GM12878 (cell line): Measurements from ENCODE around the gene DENND10. TPM values are rescaled to one million over a fixed set of nuclear protein-coding genes. Genes with fewer than 3 reads are reported as not detected.

ENCODE experiments used
- ATAC-seq: fragments of 200-7000 bp; cut with Tn5 transposase; 3 replicates; pipeline ENCODE4 v1.9.1; 2020; ENCODE audit warnings: mild to moderate bottlenecking, moderate library complexity
- BruUV-seq: library from RNA; stranded (reverse); fragments of 400-500 nt; replicated peaks from 2 replicates; lab custom pipeline; 2021; lab: Mats Ljungman, UMichigan
- CTCF ChIA-PET: fragments of 300-600 bp; sonication (Branson Sonifier 250); formaldehyde crosslinking; extraction: SDS; loops from one replicate; lab custom pipeline; 2021; ENCODE audit warnings: inconsistent platforms; lab: Yijun Ruan, JAX
- POLR2A ChIA-PET: fragments of 350-600 bp; formaldehyde crosslinking; extraction: SDS; loops from one replicate; lab custom pipeline; 2021; ENCODE audit warnings: inconsistent platforms; lab: Charles Lee
- RAD21 ChIA-PET: fragments of 300-600 bp; sonication (Branson Sonifier 250); formaldehyde crosslinking; loops from one replicate; lab custom pipeline; 2023; ENCODE audit warnings: antibody characterized with exemption; ENCODE audit not compliant: unreplicated experiment; lab: Charles Lee
- SMC1A ChIA-PET: fragments of 300-600 bp; sonication (Branson Sonifier 250); formaldehyde crosslinking; loops from one replicate; lab custom pipeline; 2023; ENCODE audit not compliant: unreplicated experiment, uncharacterized antibody; lab: Charles Lee
- DNase-seq: peaks from one replicate; pipeline ENCODE4 v3.0.0-alpha.2; 2011; ENCODE audit warnings: low read depth, low spot score
- FAIRE-seq: peaks from 3 replicates; lab custom pipeline; 2011; peaks lifted over from hg19 to GRCh38; lab: Jason Lieb, UNC
- H2AFZ ChIP-seq: 2 replicates; pipeline ENCODE4 v1.6.0; 2011; ENCODE audit warnings: low read depth, low read length, control low read depth; ENCODE audit not compliant: control insufficient read depth
- H3K27ac ChIP-seq: 2 replicates; pipeline ENCODE4 v1.5.1; 2011; ENCODE audit warnings: control low read depth; ENCODE audit not compliant: control insufficient read depth, insufficient read depth
- H3K27me3 ChIP-seq, 2 experiments: replicated peaks in 1 of 2; 2 replicates each; pipeline versions ENCODE4 v1.6.0 to v1.6.1; 2011; ENCODE audit warnings: low read length in 1 of 2; ENCODE audit not compliant: control insufficient read depth in 2 of 2, insufficient read depth in 2 of 2
- H3K36me3 ChIP-seq, 2 experiments: 2 replicates each; pipeline ENCODE4 v1.5.1; 2011; ENCODE audit warnings: low read length in 1 of 2; ENCODE audit not compliant: control insufficient read depth in 2 of 2, insufficient read depth in 2 of 2
- H3K4me1 ChIP-seq: 2 replicates; pipeline ENCODE4 v1.6.1; 2011; ENCODE audit warnings: mild to moderate bottlenecking, low read length, moderate library complexity, mixed read lengths; ENCODE audit not compliant: control insufficient read depth, insufficient read depth
- H3K4me2 ChIP-seq: 2 replicates; pipeline ENCODE4 v1.6.0; 2011; ENCODE audit warnings: control low read depth; ENCODE audit not compliant: control insufficient read depth, insufficient read depth
- H3K4me3 ChIP-seq: fragments of 200-600 bp; sonication (generic); 2 replicates; pipeline ENCODE4 v1.5.1; 2016
- H3K79me2 ChIP-seq: 2 replicates; pipeline ENCODE4 v1.6.0; 2011; ENCODE audit warnings: low read length; ENCODE audit not compliant: control insufficient read depth, insufficient read depth
- H3K9ac ChIP-seq: 2 replicates; pipeline ENCODE4 v1.8.0; 2011; ENCODE audit warnings: low read length, control low read depth, mixed read lengths; ENCODE audit not compliant: control insufficient read depth, insufficient read depth
- H3K9me3 ChIP-seq: replicated peaks from 3 replicates; pipeline ENCODE4 v1.5.1; 2011; ENCODE audit warnings: mild to moderate bottlenecking, low read length; ENCODE audit not compliant: control insufficient read depth, insufficient read depth
- H4K20me1 ChIP-seq: 2 replicates; pipeline ENCODE4 v1.6.0; 2011; ENCODE audit not compliant: control insufficient read depth, insufficient read depth
- ATF7 ChIP-seq: fragments of 450-650 bp; IDR thresholded peaks from 2 replicates; pipeline ENCODE4 v1.6.1; 2016; ENCODE audit warnings: low read depth, mild to moderate bottlenecking
- BHLHE40 ChIP-seq, 2 experiments: fragments of 450-650 bp in 1 of 2; IDR thresholded peaks; 2 replicates each; pipeline ENCODE4 v1.6.1; 2011 to 2017; ENCODE audit warnings: low read depth in 2 of 2, borderline replicate concordance in 1 of 2, improper control_type of control experiment in 1 of 2, low read length in 1 of 2, mild to moderate bottlenecking in 1 of 2
- NBN ChIP-seq: fragments of 450-650 bp; IDR thresholded peaks from 2 replicates; pipeline ENCODE4 v1.6.1; 2016
- WGBS: methylation state at CpG from one replicate; pipeline ENCODE4 v1.1.6; 2016; ENCODE audit warnings: low lambda C conversion rate; ENCODE audit not compliant: insufficient replicate concordance, insufficient coverage; ENCODE audit errors: missing lambda C conversion rate; 5-methylcytosine and 5-hydroxymethylcytosine counted together
- in situ Hi-C: fragments of 300-500 bp; cut with MboI; formaldehyde crosslinking; loops from 9 replicates; pipeline ENCODE4 v1.14.3; 2018; ENCODE audit warnings: mixed read lengths
- intact Hi-C: fragments of 100-400 bp; cut with micrococcal nuclease; formaldehyde crosslinking; loops from one replicate; pipeline ENCODE4 v1.14.2; 2022; ENCODE audit not compliant: unreplicated experiment
- polyA plus RNA-seq, 11 experiments: library from polyadenylated mRNA; depleted of rRNA in 4 of 11; unstranded in 6 of 11; stranded (reverse) in 5 of 11; fragments of >200 nt; fragmentation: Nextera tagmentation in 4 of 11; fragmentation: Illumina TruSeq in 1 of 11; extraction: Ambion mirVana in 4 of 11; extraction: Trizol in 1 of 11; gene quantifications; 1 replicate in 1 of 11; 2 replicates in 10 of 11; pipeline versions ENCODE4 v1.2.1 to v1.2.3, GENCODE V29; 2011 to 2016; ENCODE audit warnings: inconsistent platforms in 2 of 11, missing spikeins in 2 of 11, low read depth in 1 of 11
- small RNA-seq: library from RNA; depleted of rRNA; stranded (forward); fragments of <200 nt; gene quantifications from one replicate; pipeline ENCODE3, GENCODE V24; 2014
- total RNA-seq, 4 experiments: library from RNA; depleted of rRNA in 3 of 4; stranded (reverse); fragments of >200 nt in 3 of 4; fragmentation: Illumina TruSeq in 1 of 4; extraction: Trizol in 1 of 4; gene quantifications; 2 replicates each; pipeline versions ENCODE4 v1.2.1 to v1.2.3, GENCODE V29; 2013 to 2021

DENND10 gene
- total and polyA plus RNA-seq, 10 of the 15 experiments (the other 5 are each of a cell fraction or from before 2014, with no cell fraction given), result 21.5 to 39.8 (median 26.2) TPM

DNA sequence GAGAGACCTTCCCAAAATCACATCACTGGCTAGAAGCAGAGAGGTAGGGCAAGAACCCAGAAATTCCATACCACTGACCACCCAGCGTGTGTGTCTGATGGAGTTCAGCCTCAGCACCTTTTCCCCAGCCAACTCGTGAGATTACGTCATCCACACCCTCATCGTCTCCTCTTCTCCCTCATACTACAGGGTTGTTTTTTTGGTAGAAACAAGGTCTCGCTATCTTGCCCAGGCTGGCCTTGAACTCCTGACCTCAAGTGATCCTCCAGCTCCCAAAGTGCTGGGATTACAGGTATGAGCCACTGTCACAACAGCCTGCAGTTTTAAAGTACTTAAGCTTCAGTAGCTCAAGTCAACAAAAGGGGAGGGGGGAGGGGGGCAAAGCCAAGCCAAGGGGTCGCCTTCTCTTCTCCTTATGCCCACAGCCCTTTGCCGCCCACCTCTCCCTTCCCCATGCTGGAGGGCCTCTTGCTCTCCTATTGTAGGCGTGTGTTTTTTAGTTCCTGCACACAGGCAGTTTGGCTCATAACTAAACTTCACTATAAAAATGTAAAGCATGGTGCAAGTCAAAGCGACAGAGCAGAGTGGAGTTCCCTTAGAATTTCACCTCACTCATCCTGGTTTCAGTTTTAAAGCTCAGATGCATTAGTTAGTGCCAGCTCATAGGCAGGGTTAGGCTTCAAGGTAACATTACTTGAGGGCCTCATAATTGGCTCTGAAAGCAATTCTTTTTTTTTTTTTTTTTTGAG, 79.9 kb downstream of the DENND10 start:
- ChIA-PET SMC1A (interaction anchor here (0.6 to 1.0 kb wide), 3 partner anchors 76 to 106 kb away, joined by 3 to 4 read pairs (median 3); no protein-coding TSS in a partner anchor), POLR2A (interaction anchor here (0.6 to 0.7 kb wide), 4 partner anchors 11 to 1421 kb away, joined by 3 to 4 read pairs (median 4); no protein-coding TSS in a partner anchor), RAD21 (interaction anchor here (1.0 to 1.2 kb wide), 2 partner anchors 16 to 24 kb away, joined by 4 to 6 read pairs; partner anchors contain the start of gene GRK5), CTCF (interaction anchor here (0.6 to 1.6 kb wide), 2 partner anchors 15 to 52 kb away, joined by 3 to 9 read pairs; no protein-coding TSS in a partner anchor)
- Histone ChIP-seq H3K4me3 (no peak overlapping the region), H2AFZ (no peak overlapping the region), H3K79me2 (peaks cover under 1% of the 10 kb centered on the region; the same call in 1 of the 2 replicates), H3K27ac (no peak overlapping the region), H3K36me3 (no peaks in the 10 kb centered on the region), H4K20me1 (no peaks in the 10 kb centered on the region), H3K4me2 (no peak overlapping the region), H3K9ac (no peak overlapping the region), H3K4me1 (peaks cover 4% of the 10 kb centered on the region; the same call in 1 of the 2 replicates), H3K27me3 (no peaks in the 10 kb centered on the region), H3K9me3 (no peaks in the 10 kb centered on the region)
- peak; percentile 79 for ATAC-seq
- intact Hi-C loops (no loop called here), in situ Hi-C loops (loop anchor here (25.0 kb wide), 1 partner anchor 622 kb away; no protein-coding TSS in a partner anchor)
- whole genome bisulfite sequencing, result 24% methylated on average over 8 of the region's 9 CpGs
- no peak for FAIRE-seq
- TF ChIP-seq NBN, result no peak
- TF ChIP-seq BHLHE40 (IDR thresholded peaks at IDR 0.05; ENCODE audit: borderline replicate concordance in 1 of 2, low read depth in 2 of 2, low read length in 1 of 2), result 0 out of 4 replicates have a peak, but pooled peaks of 1 of the 2 experiments have one; percentile 6
- peak; percentile 90 for TF ChIP-seq ATF7
- BruUV-seq, result no TSS peak
- no peak for DNase-seq

Small RNA genes within 50 kb of the gene (small RNA-seq; reads per million reads assigned to genes)
- gene AL355598.1, result not detected
- gene RF00413, result not detected
- 0.31 reads per million for gene SNORA19

Other genes starting within 250 kb of the DENND10 start
- gene NANOS1, start 74.4 kb upstream of the DENND10 start, total RNA-seq (2014; rRNA removed), result 0.23 and 0.65 TPM in 2 replicates
- 0.27 and 0.37 TPM in 2 replicates for gene NANOS1, start 74.4 kb upstream of the DENND10 start, total RNA-seq (2014; rRNA removed; fragmentation: Illumina TruSeq; extraction: Trizol)
- 0.36 and 0.61 TPM in 2 replicates for gene NANOS1, start 74.4 kb upstream of the DENND10 start, total RNA-seq (2021)
- 0.30 and 0.37 TPM in 2 replicates for gene NANOS1, start 74.4 kb upstream of the DENND10 start, polyA plus RNA-seq (2011; rRNA removed)
- gene NANOS1, start 74.4 kb upstream of the DENND10 start, polyA plus RNA-seq (2014; fragmentation: Illumina TruSeq; extraction: Trizol), result 0.22 TPM in 1 of 2 replicates, not detected in the other
- under 1 TPM; 0.03 to 0.29 TPM for gene NANOS1, start 74.4 kb upstream of the DENND10 start, polyA plus RNA-seq (2014; fragmentation: Nextera tagmentation; extraction: Ambion mirVana)
- 0.48 and 0.55 TPM in 2 replicates for gene NANOS1, start 74.4 kb upstream of the DENND10 start, polyA plus RNA-seq (2014; rRNA removed)
- not detected for gene NANOS1, start 74.4 kb upstream of the DENND10 start, polyA plus RNA-seq (2016; fragmentation: Nextera tagmentation; extraction: Ambion mirVana)
- gene EIF3A, start 23.3 kb upstream of the DENND10 start, total RNA-seq (2014; rRNA removed), result 82.6 and 86.3 TPM in 2 replicates
- 159 and 166 TPM in 2 replicates for gene EIF3A, start 23.3 kb upstream of the DENND10 start, total RNA-seq (2014; rRNA removed; fragmentation: Illumina TruSeq; extraction: Trizol)
- 138 and 148 TPM in 2 replicates for gene EIF3A, start 23.3 kb upstream of the DENND10 start, total RNA-seq (2021)
- 47.4 and 49.4 TPM in 2 replicates for gene EIF3A, start 23.3 kb upstream of the DENND10 start, polyA plus RNA-seq (2011; rRNA removed)
- 195 and 219 TPM in 2 replicates for gene EIF3A, start 23.3 kb upstream of the DENND10 start, polyA plus RNA-seq (2014; fragmentation: Illumina TruSeq; extraction: Trizol)
- gene EIF3A, start 23.3 kb upstream of the DENND10 start, polyA plus RNA-seq (2014; fragmentation: Nextera tagmentation; extraction: Ambion mirVana), result 10 to 100 TPM; 42.3 to 46.5 TPM
- 78.1 and 88.9 TPM in 2 replicates for gene EIF3A, start 23.3 kb upstream of the DENND10 start, polyA plus RNA-seq (2014; rRNA removed)
- 100 to 1,000 TPM; 104 to 108 TPM for gene EIF3A, start 23.3 kb upstream of the DENND10 start, polyA plus RNA-seq (2016; fragmentation: Nextera tagmentation; extraction: Ambion mirVana)
- 41.7 and 44.9 TPM in 2 replicates for gene SFXN4, start 61.6 kb downstream of the DENND10 start, total RNA-seq (2014; rRNA removed)
- gene SFXN4, start 61.6 kb downstream of the DENND10 start, total RNA-seq (2014; rRNA removed; fragmentation: Illumina TruSeq; extraction: Trizol), result 37.8 and 40.7 TPM in 2 replicates
- gene SFXN4, start 61.6 kb downstream of the DENND10 start, total RNA-seq (2021), result 39.7 and 45.3 TPM in 2 replicates
- 40.7 and 48.5 TPM in 2 replicates for gene SFXN4, start 61.6 kb downstream of the DENND10 start, polyA plus RNA-seq (2011; rRNA removed)
- 45.9 and 81.1 TPM in 2 replicates for gene SFXN4, start 61.6 kb downstream of the DENND10 start, polyA plus RNA-seq (2014; fragmentation: Illumina TruSeq; extraction: Trizol)
- 100 to 1,000 TPM in 1 of 2 experiments, 10 to 100 TPM in 1; 71.9 to 111 TPM for gene SFXN4, start 61.6 kb downstream of the DENND10 start, polyA plus RNA-seq (2014; fragmentation: Nextera tagmentation; extraction: Ambion mirVana)
- 51.8 and 54.4 TPM in 2 replicates for gene SFXN4, start 61.6 kb downstream of the DENND10 start, polyA plus RNA-seq (2014; rRNA removed)
- 10 to 100 TPM; 58.1 to 61.2 TPM for gene SFXN4, start 61.6 kb downstream of the DENND10 start, polyA plus RNA-seq (2016; fragmentation: Nextera tagmentation; extraction: Ambion mirVana)
- 334 and 363 TPM in 2 replicates for gene PRDX3, start 74.7 kb downstream of the DENND10 start, total RNA-seq (2014; rRNA removed)
- gene PRDX3, start 74.7 kb downstream of the DENND10 start, total RNA-seq (2014; rRNA removed; fragmentation: Illumina TruSeq; extraction: Trizol), result 240 and 248 TPM in 2 replicates
- gene PRDX3, start 74.7 kb downstream of the DENND10 start, total RNA-seq (2021), result 195 TPM in 2 replicates
- 463 and 554 TPM in 2 replicates for gene PRDX3, start 74.7 kb downstream of the DENND10 start, polyA plus RNA-seq (2011; rRNA removed)
- 262 and 272 TPM in 2 replicates for gene PRDX3, start 74.7 kb downstream of the DENND10 start, polyA plus RNA-seq (2014; fragmentation: Illumina TruSeq; extraction: Trizol)
- gene PRDX3, start 74.7 kb downstream of the DENND10 start, polyA plus RNA-seq (2014; fragmentation: Nextera tagmentation; extraction: Ambion mirVana), result 1,000 to 10,000 TPM in 1 of 2 experiments, 100 to 1,000 TPM in 1; 827 to 1,431 TPM
- gene PRDX3, start 74.7 kb downstream of the DENND10 start, polyA plus RNA-seq (2014; rRNA removed), result 254 and 258 TPM in 2 replicates
- 100 to 1,000 TPM; 631 to 689 TPM for gene PRDX3, start 74.7 kb downstream of the DENND10 start, polyA plus RNA-seq (2016; fragmentation: Nextera tagmentation; extraction: Ambion mirVana)
- 15.3 and 15.6 TPM in 2 replicates for gene GRK5, start 103.5 kb downstream of the DENND10 start, total RNA-seq (2014; rRNA removed)
- 13.4 and 14.1 TPM in 2 replicates for gene GRK5, start 103.5 kb downstream of the DENND10 start, total RNA-seq (2014; rRNA removed; fragmentation: Illumina TruSeq; extraction: Trizol)
- 20.7 and 21.4 TPM in 2 replicates for gene GRK5, start 103.5 kb downstream of the DENND10 start, total RNA-seq (2021)
- 2.8 and 4.0 TPM in 2 replicates for gene GRK5, start 103.5 kb downstream of the DENND10 start, polyA plus RNA-seq (2011; rRNA removed)
- gene GRK5, start 103.5 kb downstream of the DENND10 start, polyA plus RNA-seq (2014; fragmentation: Illumina TruSeq; extraction: Trizol), result 21.3 and 22.1 TPM in 2 replicates
- gene GRK5, start 103.5 kb downstream of the DENND10 start, polyA plus RNA-seq (2014; fragmentation: Nextera tagmentation; extraction: Ambion mirVana), result under 1 TPM; 0.11 to 0.86 TPM
- 13.4 and 13.9 TPM in 2 replicates for gene GRK5, start 103.5 kb downstream of the DENND10 start, polyA plus RNA-seq (2014; rRNA removed)
- gene GRK5, start 103.5 kb downstream of the DENND10 start, polyA plus RNA-seq (2016; fragmentation: Nextera tagmentation; extraction: Ambion mirVana), result 1 to 10 TPM; 5.7 to 6.7 TPM